Measurements from ENCODE around the gene RGS17. TPM values are rescaled to one million over a fixed set of nuclear protein-coding genes. Genes with fewer than 3 reads are reported as not detected.

Gene RGS17
- total and polyA plus RNA-seq, 2 of the 13 experiments (the other 11 are each of a cell fraction or from before 2014, with no cell fraction given), result 0.04 TPM; not detected in 1

- TF ChIP-seq MLX (CRISPR knock-in tag; IDR thresholded peaks at IDR 0.05) (peak; percentile 81), ZNF317 (CRISPR knock-in tag; IDR thresholded peaks at IDR 0.05) (peak; percentile 82), ZNF235 (CRISPR knock-in tag; IDR thresholded peaks at IDR 0.05; ENCODE audit: borderline replicate concordance) (no peak), U2AF2 (IDR thresholded peaks at IDR 0.05; ENCODE audit: low read depth, low read length) (no peak), NFYC (CRISPR knock-in tag; IDR thresholded peaks at IDR 0.05) (peak; percentile 49; the same call in 1 of the 2 replicates), HHEX (CRISPR knock-in tag; IDR thresholded peaks at IDR 0.05) (no peak), HOXA9 (CRISPR knock-in tag; IDR thresholded peaks at IDR 0.05; ENCODE audit: borderline replicate concordance) (no peak), FIP1L1 (IDR thresholded peaks at IDR 0.05; ENCODE audit: borderline replicate concordance, insufficient read depth, low read depth, low read length) (no peak), MLLT10 (CRISPR knock-in tag; IDR thresholded peaks at IDR 0.05) (no peak), PRDM15 (CRISPR knock-in tag; IDR thresholded peaks at IDR 0.05) (peak; percentile 28; the same call in 1 of the 2 replicates), ZFP36L1 (CRISPR knock-in tag; IDR thresholded peaks at IDR 0.05) (no peak), SP4 (CRISPR knock-in tag; IDR thresholded peaks at IDR 0.05) (peak; percentile 45; the same call in 1 of the 2 replicates), SMAD9 (CRISPR knock-in tag; IDR thresholded peaks at IDR 0.05) (no peak; the same call in 1 of the 2 replicates), TBX3 (IDR thresholded peaks at IDR 0.05; ENCODE audit: borderline replicate concordance) (no peak), HOXA3 (CRISPR knock-in tag; IDR thresholded peaks at IDR 0.05) (peak; percentile 71; the same call in 1 of the 2 replicates), SAFB2 (CRISPR knock-in tag; IDR thresholded peaks at IDR 0.05; ENCODE audit: borderline replicate concordance, low read depth) (peak; percentile 34; the same call in 1 of the 2 replicates), ZFAT (CRISPR knock-in tag; conservative IDR thresholded peaks at IDR 0.05) (no peak), ZNF841 (CRISPR knock-in tag; IDR thresholded peaks at IDR 0.05; ENCODE audit: borderline replicate concordance) (no peak), TRAFD1 (CRISPR knock-in tag; IDR thresholded peaks at IDR 0.05; ENCODE audit: borderline replicate concordance) (no peak), GATAD2A (CRISPR knock-in tag; IDR thresholded peaks at IDR 0.05) (peak; percentile 80), ATF4 (CRISPR knock-in tag; IDR thresholded peaks at IDR 0.05) (peak in 1 of 2 experiments; percentile 38; a peak in 1 of 4 replicates), ZKSCAN8 (CRISPR knock-in tag; IDR thresholded peaks at IDR 0.05; ENCODE audit: borderline replicate concordance) (peak; percentile 53; the same call in 1 of the 2 replicates)
Observed at GRCh38 chr6:153002613-153003365, 128.3 kb downstream of the RGS17 start, which contains the start of gene MTRF1L (continued).
